K562 (cell line): ENCODE data around the gene KIF26A. TPM values are rescaled to one million over a fixed set of nuclear protein-coding genes. Genes with fewer than 3 reads are reported as not detected.

ENCODE experiments used
- ATAC-seq: fragments of 200-7000 bp; cut with Tn5 transposase; 3 replicates; pipeline ENCODE4 v1.9.1; 2020; ENCODE audit warnings: moderate library complexity
- BruUV-seq: library from RNA; stranded (reverse); fragments of 400-500 nt; replicated peaks from 2 replicates; lab custom pipeline; 2021; lab: Mats Ljungman, UMichigan
- CTCF ChIA-PET: fragments of 300-600 bp; formaldehyde crosslinking; extraction: SDS; loops from one replicate; lab custom pipeline; 2021; ENCODE audit warnings: low intra/inter-chr PET ratio; lab: Yijun Ruan, JAX
- POLR2A ChIA-PET: fragments of 300-600, 350-650 bp; sonication (Branson Sonifier 250); formaldehyde crosslinking; extraction: SDS; loops from one replicate; lab custom pipeline; 2021; ENCODE audit warnings: antibody characterized with exemption, inconsistent platforms; lab: Yijun Ruan, JAX
- DNase-seq, 4 experiments: peaks; one replicate each; pipeline versions ENCODE4 v3.0.0 to v3.0.0-alpha.2; 2011 to 2018; ENCODE audit warnings: low spot score in 3 of 4, mixed read lengths in 3 of 4; ENCODE audit errors: extremely low read depth in 1 of 4
- FAIRE-seq: peaks from 2 replicates; lab custom pipeline; 2011; peaks lifted over from hg19 to GRCh38; lab: Jason Lieb, UNC
- H2AFZ ChIP-seq: 2 replicates; pipeline ENCODE4 v1.6.0; 2011; ENCODE audit warnings: low read depth, low read length, control low read depth, inconsistent platforms
- H3K27ac ChIP-seq: fragments of 200-600 bp; 3 replicates; pipeline ENCODE4 v1.8.0; 2011; ENCODE audit warnings: low read depth, mild to moderate bottlenecking, control low read depth, inconsistent platforms, low read length, moderate library complexity, mixed read lengths; ENCODE audit errors: extremely low read depth
- H3K27me3 ChIP-seq, 2 experiments: fragments of 300-600 bp in 1 of 2; 2 replicates in 1 of 2; 3 replicates in 1 of 2; pipeline versions ENCODE4 v1.6.0 to v1.8.0; 2011; ENCODE audit warnings: inconsistent platforms in 2 of 2, low read length in 2 of 2, mild to moderate bottlenecking in 1 of 2, mixed read lengths in 1 of 2, moderate library complexity in 1 of 2; ENCODE audit not compliant: control insufficient read depth in 2 of 2, insufficient read depth in 2 of 2
- H3K36me3 ChIP-seq: fragments of 300-600 bp; 3 replicates; pipeline ENCODE4 v1.8.0; 2011; ENCODE audit warnings: mild to moderate bottlenecking, low read length, inconsistent platforms; ENCODE audit not compliant: control insufficient read depth, insufficient read depth
- H3K4me1 ChIP-seq, 2 experiments: fragments of 200-600 bp in 1 of 2; replicated peaks in 1 of 2; 2 replicates in 1 of 2; 3 replicates in 1 of 2; pipeline versions ENCODE4 v1.5.1 to v1.8.0; 2011; ENCODE audit warnings: inconsistent platforms in 2 of 2, low read length in 2 of 2, mild to moderate bottlenecking in 1 of 2, mixed read lengths in 1 of 2, moderate library complexity in 1 of 2; ENCODE audit not compliant: control insufficient read depth in 2 of 2, insufficient read depth in 2 of 2
- H3K4me2 ChIP-seq: 2 replicates; pipeline ENCODE4 v1.6.1; 2011; ENCODE audit warnings: low read length, control low read depth, inconsistent platforms, mixed read lengths; ENCODE audit not compliant: insufficient read depth
- H3K4me3 ChIP-seq: fragments of 200-600 bp; sonication (generic), shearing (Covaris generic); 2 replicates; pipeline ENCODE4 v1.5.1; 2016; ENCODE audit warnings: control low read depth, inconsistent platforms
- H3K79me2 ChIP-seq: fragments of 200-600 bp; 3 replicates; pipeline ENCODE4 v1.8.0; 2011; ENCODE audit warnings: low read length, inconsistent platforms; ENCODE audit not compliant: control insufficient read depth, insufficient read depth
- H3K9ac ChIP-seq, 2 experiments: 2 replicates each; pipeline versions ENCODE4 v1.6.0 to v1.6.1; 2011; ENCODE audit warnings: low read depth in 2 of 2, low read length in 2 of 2, control low read depth in 1 of 2, inconsistent platforms in 1 of 2, mild to moderate bottlenecking in 1 of 2, mixed read lengths in 1 of 2; ENCODE audit not compliant: insufficient read depth in 1 of 2
- H3K9me1 ChIP-seq: one replicate; pipeline ENCODE4 v1.6.0; 2011; ENCODE audit warnings: inconsistent platforms, mild to moderate bottlenecking, low read length, moderate library complexity; ENCODE audit not compliant: control insufficient read depth, insufficient read depth
- H3K9me3 ChIP-seq: replicated peaks from 2 replicates; pipeline ENCODE4 v1.5.1; 2011; ENCODE audit warnings: low read depth, low read length, inconsistent platforms; ENCODE audit not compliant: control insufficient read depth, insufficient read depth
- H4K20me1 ChIP-seq: replicated peaks from 2 replicates; pipeline ENCODE4 v1.6.1; 2011; ENCODE audit warnings: low read length, inconsistent platforms, mixed read lengths; ENCODE audit not compliant: control insufficient read depth, insufficient read depth
- BCOR ChIP-seq: fragments of 450-650 bp; IDR thresholded peaks from 2 replicates; pipeline ENCODE4 v1.6.1; 2016
- CCNT2 ChIP-seq: IDR thresholded peaks from 2 replicates; pipeline ENCODE4 v1.6.1; 2011; ENCODE audit warnings: borderline replicate concordance, low read depth, mild to moderate bottlenecking, moderate library complexity, mixed read lengths, low read length; ENCODE audit not compliant: insufficient read length; ENCODE audit errors: extremely low read depth
- CREM ChIP-seq: IDR thresholded peaks from 2 replicates; pipeline ENCODE4 v1.6.1; 2014; ENCODE audit warnings: antibody characterized with exemption, low read depth
- CUX1 ChIP-seq: fragments of 200-800 bp; sonication (Bioruptor generic); IDR thresholded peaks from 2 replicates; pipeline ENCODE4 v1.6.1; 2016; ENCODE audit warnings: missing genetic modification characterization, missing compliant biosample characterization
- ETV1 ChIP-seq: fragments of 450-650 bp; conservative IDR thresholded peaks from 2 replicates; pipeline ENCODE4 v1.6.1; 2016; ENCODE audit warnings: missing genetic modification characterization, control low read depth, low read depth, missing compliant biosample characterization
- FOXO4 ChIP-seq: fragments of 450-650 bp; formaldehyde crosslinking; IDR thresholded peaks from 2 replicates; pipeline ENCODE4 v1.4.0; 2020; ENCODE audit warnings: mild to moderate bottlenecking, moderate library complexity
- HNRNPUL1 ChIP-seq: fragments of 200-400 bp; formaldehyde crosslinking; IDR thresholded peaks from 2 replicates; pipeline ENCODE4 v1.6.1; 2017; ENCODE audit warnings: low read length
- SAFB ChIP-seq: fragments of 200-400 bp; formaldehyde crosslinking; IDR thresholded peaks from 2 replicates; pipeline ENCODE4 v1.6.1; 2017; ENCODE audit warnings: low read depth, low read length, borderline replicate concordance
- TCF7L2 ChIP-seq: fragments of 150-350 bp; IDR thresholded peaks from 2 replicates; pipeline ENCODE4 v1.6.1; 2016; ENCODE audit warnings: low read depth, mild to moderate bottlenecking, low read length, moderate library complexity
- XRCC4 ChIP-seq: IDR thresholded peaks from one replicate; pipeline ENCODE4 v1.6.1; 2011; ENCODE audit not compliant: insufficient read depth, insufficient read length; ENCODE audit errors: extremely low read depth
- WGBS: fragments of 100-300 bp; shearing (Covaris generic); methylation state at CpG from one replicate; pipeline ENCODE4 v1.1.6; 2016; ENCODE audit warnings: low coverage, mixed read lengths; ENCODE audit not compliant: insufficient coverage; ENCODE audit errors: missing lambda C conversion rate; 5-methylcytosine and 5-hydroxymethylcytosine counted together
- in situ Hi-C: fragments of 300-500 bp; cut with MboI; formaldehyde crosslinking; loops from 4 replicates; pipeline ENCODE4 v1.15.0; 2018; ENCODE audit warnings: inconsistent platforms, mixed read lengths
- intact Hi-C: fragments of 100-400 bp; cut with micrococcal nuclease; formaldehyde crosslinking; loops from 2 replicates; pipeline ENCODE4 v1.14.2; 2022
- polyA plus RNA-seq, 8 experiments: library from polyadenylated mRNA; depleted of rRNA in 4 of 8; stranded (reverse) in 5 of 8; unstranded in 3 of 8; fragments of >200 nt; fragmentation: Nextera tagmentation in 2 of 8; fragmentation: Illumina TruSeq in 1 of 8; extraction: Ambion mirVana in 2 of 8; extraction: Trizol in 1 of 8; gene quantifications; 2 replicates each; pipeline versions ENCODE4 v1.2.1 to v1.2.3, GENCODE V29; 2011 to 2014; ENCODE audit warnings: inconsistent platforms in 1 of 8, missing spikeins in 1 of 8
- total RNA-seq, 7 experiments: library from RNA; depleted of rRNA in 6 of 7; stranded (reverse); fragments of >200 nt in 6 of 7; fragmentation: Illumina TruSeq in 2 of 7; extraction: Trizol in 2 of 7; gene quantifications; 2 replicates each; pipeline versions ENCODE4 v1.2.1 to v1.2.3, GENCODE V29; 2011 to 2021; ENCODE audit warnings: low replicate concordance in 1 of 7

KIF26A gene
- total and polyA plus RNA-seq, 9 of the 15 experiments (the other 6 are each of a cell fraction or from before 2014, with no cell fraction given) = 0.04 TPM; not detected in 8

GRCh38 chr14:104230119-104230815 is 91.9 kb downstream of the KIF26A start:
- intact Hi-C loops = no loop called here
- H3K4me1 ChIP-seq = no peaks in the 10 kb centered on the region; a peak in 1 of 5 replicates
- WGBS = 1% methylated on average over 17 of the region's 19 CpGs
- no peaks in the 10 kb centered on the region for H3K79me2 ChIP-seq
- no peak overlapping the region for H3K27ac ChIP-seq
- H4K20me1 ChIP-seq = no peaks in the 10 kb centered on the region
- H3K4me3 ChIP-seq = no peak overlapping the region
- no peak for DNase-seq
- POLR2A ChIA-PET = interaction anchor here (0.6 kb wide), 1 partner anchor 24 kb away, joined by 4 read pairs; no protein-coding TSS in a partner anchor
- TF ChIP-seq CREM = no peak
- no peak for TF ChIP-seq FOXO4 (CRISPR knock-in tag)
- TF ChIP-seq HNRNPUL1 = no peak
- TF ChIP-seq SAFB = no peak
- TF ChIP-seq XRCC4 = no peak
- TF ChIP-seq ETV1 (tag) = no peak
- TF ChIP-seq CCNT2 = no peak
- no peak for TF ChIP-seq TCF7L2
- TF ChIP-seq BCOR = no peak
- no peak for TF ChIP-seq CUX1 (CRISPR knock-in tag)
- TF ChIP-seq, all 486 proteins: peak for 0
- Histone ChIP-seq H3K36me3 (no peaks in the 10 kb centered on the region), H3K27me3 (no peaks in the 10 kb centered on the region), H2AFZ (no peak overlapping the region), H3K9ac (no peak overlapping the region), H3K4me2 (no peak overlapping the region), H3K9me1 (no peaks in the 10 kb centered on the region), H3K9me3 (no peaks in the 10 kb centered on the region)
- CTCF ChIA-PET = interaction anchor here (0.6 kb wide), 1 partner anchor 52 kb away, joined by 3 read pairs; no protein-coding TSS in a partner anchor
- BruUV-seq = no TSS peak
- no peak for ATAC-seq
- no peak for FAIRE-seq
- in situ Hi-C loops = no loop called here
